ENCODE data around the gene CELF5.

CELF5 gene

GRCh38 chr19:3201072-3201700 is 23.3 kb upstream of the CELF5 start:
- TF ChIP-seq EGR1 (IDR thresholded peaks at IDR 0.05) (no peak), TAF1 (IDR thresholded peaks at IDR 0.05; ENCODE audit: low read depth) (no peak), EP300 (IDR thresholded peaks at IDR 0.05; ENCODE audit: borderline replicate concordance) (no peak), CEBPB (IDR thresholded peaks at IDR 0.05) (no peak), RAD21 (IDR thresholded peaks at IDR 0.05; ENCODE audit: low read depth) (no peak), YY1 (IDR thresholded peaks at IDR 0.05; ENCODE audit: low read depth) (no peak), TEAD4 (IDR thresholded peaks at IDR 0.05) (no peak), NFIC (IDR thresholded peaks at IDR 0.05) (no peak), TCF12 (IDR thresholded peaks at IDR 0.05; ENCODE audit: low read depth) (no peak), USF1 (IDR thresholded peaks at IDR 0.05) (no peak), FOXM1 (IDR thresholded peaks at IDR 0.05; ENCODE audit: borderline replicate concordance, low read depth) (no peak), ZBTB7A (IDR thresholded peaks at IDR 0.05; ENCODE audit: low read depth) (no peak), CREB1 (IDR thresholded peaks at IDR 0.05; ENCODE audit: low read depth) (no peak)
- TF ChIP-seq, protein P1, sequence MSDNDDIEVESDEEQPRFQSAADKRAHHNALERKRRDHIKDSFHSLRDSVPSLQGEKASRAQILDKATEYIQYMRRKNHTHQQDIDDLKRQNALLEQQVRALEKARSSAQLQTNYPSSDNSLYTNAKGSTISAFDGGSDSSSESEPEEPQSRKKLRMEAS (IDR thresholded peaks at IDR 0.05): no peak
- TF ChIP-seq, protein P2, sequence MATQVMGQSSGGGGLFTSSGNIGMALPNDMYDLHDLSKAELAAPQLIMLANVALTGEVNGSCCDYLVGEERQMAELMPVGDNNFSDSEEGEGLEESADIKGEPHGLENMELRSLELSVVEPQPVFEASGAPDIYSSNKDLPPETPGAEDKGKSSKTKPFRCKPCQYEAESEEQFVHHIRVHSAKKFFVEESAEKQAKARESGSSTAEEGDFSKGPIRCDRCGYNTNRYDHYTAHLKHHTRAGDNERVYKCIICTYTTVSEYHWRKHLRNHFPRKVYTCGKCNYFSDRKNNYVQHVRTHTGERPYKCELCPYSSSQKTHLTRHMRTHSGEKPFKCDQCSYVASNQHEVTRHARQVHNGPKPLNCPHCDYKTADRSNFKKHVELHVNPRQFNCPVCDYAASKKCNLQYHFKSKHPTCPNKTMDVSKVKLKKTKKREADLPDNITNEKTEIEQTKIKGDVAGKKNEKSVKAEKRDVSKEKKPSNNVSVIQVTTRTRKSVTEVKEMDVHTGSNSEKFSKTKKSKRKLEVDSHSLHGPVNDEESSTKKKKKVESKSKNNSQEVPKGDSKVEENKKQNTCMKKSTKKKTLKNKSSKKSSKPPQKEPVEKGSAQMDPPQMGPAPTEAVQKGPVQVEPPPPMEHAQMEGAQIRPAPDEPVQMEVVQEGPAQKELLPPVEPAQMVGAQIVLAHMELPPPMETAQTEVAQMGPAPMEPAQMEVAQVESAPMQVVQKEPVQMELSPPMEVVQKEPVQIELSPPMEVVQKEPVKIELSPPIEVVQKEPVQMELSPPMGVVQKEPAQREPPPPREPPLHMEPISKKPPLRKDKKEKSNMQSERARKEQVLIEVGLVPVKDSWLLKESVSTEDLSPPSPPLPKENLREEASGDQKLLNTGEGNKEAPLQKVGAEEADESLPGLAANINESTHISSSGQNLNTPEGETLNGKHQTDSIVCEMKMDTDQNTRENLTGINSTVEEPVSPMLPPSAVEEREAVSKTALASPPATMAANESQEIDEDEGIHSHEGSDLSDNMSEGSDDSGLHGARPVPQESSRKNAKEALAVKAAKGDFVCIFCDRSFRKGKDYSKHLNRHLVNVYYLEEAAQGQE (IDR thresholded peaks at IDR 0.05; ENCODE audit: low read depth): no peak

DNA sequence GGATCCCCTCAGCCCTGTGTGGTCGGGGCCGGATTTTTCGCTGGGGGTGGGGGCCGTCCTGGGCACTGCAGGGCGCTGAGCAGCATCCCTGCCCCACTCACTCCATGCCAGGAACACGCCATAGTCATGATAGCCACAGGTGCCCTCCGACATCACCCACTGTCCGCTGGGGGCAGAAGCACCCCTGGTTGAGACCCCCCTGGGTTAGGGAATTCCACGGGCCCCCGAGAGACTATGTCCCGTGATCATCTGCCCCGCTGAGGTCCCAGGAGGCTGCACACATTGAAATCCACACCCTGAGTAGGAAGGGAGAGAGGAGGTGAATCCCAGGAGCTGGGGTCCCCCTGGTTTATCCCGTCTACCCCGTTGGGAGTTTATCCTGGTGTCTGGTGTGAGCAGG is 22.6 kb upstream of the CELF5 start:
- TF ChIP-seq EP300 (IDR thresholded peaks at IDR 0.05; ENCODE audit: borderline replicate concordance) (no peak), TCF12 (IDR thresholded peaks at IDR 0.05; ENCODE audit: low read depth) (no peak), RAD21 (IDR thresholded peaks at IDR 0.05; ENCODE audit: low read depth) (no peak), ZBTB7A (IDR thresholded peaks at IDR 0.05; ENCODE audit: low read depth) (no peak), TAF1 (IDR thresholded peaks at IDR 0.05; ENCODE audit: low read depth) (no peak), YY1 (IDR thresholded peaks at IDR 0.05; ENCODE audit: low read depth) (no peak)

DNA sequence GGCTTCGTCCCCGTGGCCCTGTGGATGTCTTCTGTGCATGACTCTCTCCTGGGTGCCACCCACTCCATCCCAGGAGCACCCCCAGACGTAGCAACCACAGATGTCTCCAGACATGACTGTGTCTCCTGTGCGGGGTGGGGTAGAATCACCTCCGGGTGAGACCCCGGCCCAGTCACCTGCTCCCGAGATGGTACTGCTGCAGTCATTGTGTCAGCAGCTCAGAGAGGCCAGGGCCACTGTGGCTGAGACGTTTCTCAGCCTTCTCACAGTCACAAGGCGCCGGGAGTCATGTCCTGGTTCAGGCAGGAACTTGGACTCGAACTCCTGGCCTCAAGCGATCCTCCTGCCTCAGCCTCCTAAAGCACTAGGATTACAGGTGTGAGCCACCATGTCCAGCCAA is 22.1 kb upstream of the CELF5 start:
- TF ChIP-seq ZBTB7A (IDR thresholded peaks at IDR 0.05; ENCODE audit: low read depth) (no peak), RAD21 (IDR thresholded peaks at IDR 0.05; ENCODE audit: low read depth) (no peak), USF1 (IDR thresholded peaks at IDR 0.05) (no peak), TAF1 (IDR thresholded peaks at IDR 0.05; ENCODE audit: low read depth) (no peak), FOXM1 (IDR thresholded peaks at IDR 0.05; ENCODE audit: borderline replicate concordance, low read depth) (no peak), TEAD4 (IDR thresholded peaks at IDR 0.05) (no peak), YY1 (IDR thresholded peaks at IDR 0.05; ENCODE audit: low read depth) (no peak)
- TF ChIP-seq, protein P2 (IDR thresholded peaks at IDR 0.05; ENCODE audit: low read depth): no peak
- TF ChIP-seq, protein P1 (IDR thresholded peaks at IDR 0.05): no peak

GRCh38 chr19:3203805-3204645 is 20.4 kb upstream of the CELF5 start:
- no peak for TF ChIP-seq NFIC (IDR thresholded peaks at IDR 0.05)
- no peak for TF ChIP-seq RAD21 (IDR thresholded peaks at IDR 0.05; ENCODE audit: low read depth)
- TF ChIP-seq TEAD4 (IDR thresholded peaks at IDR 0.05): no peak
- no peak for TF ChIP-seq TCF12 (IDR thresholded peaks at IDR 0.05; ENCODE audit: low read depth)
- TF ChIP-seq USF1 (IDR thresholded peaks at IDR 0.05): no peak
- TF ChIP-seq CEBPB (IDR thresholded peaks at IDR 0.05): no peak
- TF ChIP-seq, protein P2 (IDR thresholded peaks at IDR 0.05; ENCODE audit: low read depth): no peak
- no peak for TF ChIP-seq CREB1 (IDR thresholded peaks at IDR 0.05; ENCODE audit: low read depth)
- TF ChIP-seq, protein P1 (IDR thresholded peaks at IDR 0.05): no peak
- no peak for TF ChIP-seq TAF1 (IDR thresholded peaks at IDR 0.05; ENCODE audit: low read depth)
- TF ChIP-seq EP300 (IDR thresholded peaks at IDR 0.05; ENCODE audit: borderline replicate concordance): no peak
- no peak for TF ChIP-seq FOXM1 (IDR thresholded peaks at IDR 0.05; ENCODE audit: borderline replicate concordance, low read depth)
- no peak for TF ChIP-seq EGR1 (IDR thresholded peaks at IDR 0.05)
- TF ChIP-seq YY1 (IDR thresholded peaks at IDR 0.05; ENCODE audit: low read depth): no peak
- TF ChIP-seq ZBTB7A (IDR thresholded peaks at IDR 0.05; ENCODE audit: low read depth): no peak

Data from Ishikawa (cell line).